NCI-H128 (cell line): ENCODE results near the gene MRFAP1.

Experiments
- DNase-seq: peaks from one replicate; lab custom pipeline; 2025; ENCODE audit not compliant: unreplicated experiment; lab: John Stamatoyannopoulos, UW

Gene MRFAP1

GRCh38 chr4:6640292-6641163 lies at the start of gene MRFAP1:
Gene MRFAP1 (plus strand): TSS chr4:6640685. CDS start chr4:6640863, 178 bp downstream.
- DNase-seq = peak; percentile 69

- no peak for DNase-seq
Observed at GRCh38 chr4:6591313-6591712, 49.2 kb upstream of the MRFAP1 start.

- no peak for DNase-seq
Observed at GRCh38 chr4:6591781-6592180, 48.7 kb upstream of the MRFAP1 start.

- DNase-seq = no peak
Observed at GRCh38 chr4:6592804-6593563, 47.5 kb upstream of the MRFAP1 start.

GRCh38 chr4:6594341-6594740 lies 46.1 kb upstream of the MRFAP1 start:
- no peak for DNase-seq

- no peak for DNase-seq
Observed at GRCh38 chr4:6594826-6595355, 45.6 kb upstream of the MRFAP1 start.

- no peak for DNase-seq
Observed at GRCh38 chr4:6595897-6596537, 44.5 kb upstream of the MRFAP1 start.

- DNase-seq = no peak
Observed at GRCh38 chr4:6596948-6597347, 43.5 kb upstream of the MRFAP1 start.

- no peak for DNase-seq
Observed at GRCh38 chr4:6598127-6598526, 42.4 kb upstream of the MRFAP1 start.

GRCh38 chr4:6598641-6599040 lies 41.8 kb upstream of the MRFAP1 start:
- DNase-seq = no peak

GRCh38 chr4:6601661-6602250 lies 38.7 kb upstream of the MRFAP1 start:
- no peak for DNase-seq

GRCh38 chr4:6602289-6602688 lies 38.2 kb upstream of the MRFAP1 start:
- no peak for DNase-seq

GRCh38 chr4:6603128-6603527 lies 37.4 kb upstream of the MRFAP1 start:
- no peak for DNase-seq

GRCh38 chr4:6605114-6605513 lies 35.4 kb upstream of the MRFAP1 start:
- no peak for DNase-seq

- no peak for DNase-seq
Observed at GRCh38 chr4:6605605-6606004, 34.9 kb upstream of the MRFAP1 start.

- DNase-seq = no peak
Observed at GRCh38 chr4:6606465-6607235, 33.8 kb upstream of the MRFAP1 start.

GRCh38 chr4:6607368-6608055 lies 33.0 kb upstream of the MRFAP1 start:
- no peak for DNase-seq

GRCh38 chr4:6608758-6609414 lies 31.6 kb upstream of the MRFAP1 start:
- DNase-seq = no peak

- DNase-seq = no peak
Observed at GRCh38 chr4:6609415-6610079, 30.9 kb upstream of the MRFAP1 start.
